HepG2 (cell line): ENCODE data around the gene NUP155. TPM values are rescaled to one million over a fixed set of nuclear protein-coding genes. Genes with fewer than 3 reads are reported as not detected.

Experiments used
- ARID4A ChIP-seq: sonication (generic); formaldehyde crosslinking; IDR thresholded peaks from 2 replicates; pipeline ENCODE4 v1.5.0; 2020; ENCODE audit warnings: mild to moderate bottlenecking, missing genetic modification reagents, borderline replicate concordance
- CTCF ChIP-seq: sonication (generic); formaldehyde crosslinking; IDR thresholded peaks from 2 replicates; pipeline ENCODE4 v1.5.0; 2020; ENCODE audit warnings: mild to moderate bottlenecking, missing genetic modification reagents, moderate library complexity
- KDM5B ChIP-seq: sonication (generic); formaldehyde crosslinking; IDR thresholded peaks from 2 replicates; pipeline ENCODE4 v1.4.0; 2020; ENCODE audit warnings: missing genetic modification reagents, mild to moderate bottlenecking, borderline replicate concordance
- MYPOP ChIP-seq: sonication (generic); formaldehyde crosslinking; IDR thresholded peaks from 2 replicates; pipeline ENCODE4 v1.8.1; 2023; ENCODE audit warnings: mild to moderate bottlenecking, moderate library complexity, missing genetic modification reagents
- NCOA5 ChIP-seq: sonication (generic); formaldehyde crosslinking; IDR thresholded peaks from 2 replicates; pipeline ENCODE4 v1.4.0; 2020; ENCODE audit warnings: missing genetic modification reagents
- POLR2AphosphoS5 ChIP-seq: IDR thresholded peaks from 2 replicates; pipeline ENCODE4 v1.6.1; 2012; ENCODE audit warnings: low read depth, low read length
- RAD21 ChIP-seq: fragments of 450-650 bp; formaldehyde crosslinking; IDR thresholded peaks from 2 replicates; pipeline ENCODE4 v1.5.0; 2020; ENCODE audit warnings: mild to moderate bottlenecking
- RBFOX2 ChIP-seq: fragments of 200-400 bp; formaldehyde crosslinking; IDR thresholded peaks from 2 replicates; pipeline ENCODE4 v1.6.1; 2017; ENCODE audit warnings: low read depth, mild to moderate bottlenecking, low read length
- ZBTB40 ChIP-seq, 2 experiments: fragments of 450-650 bp in 1 of 2; sonication (generic) in 1 of 2; formaldehyde crosslinking in 1 of 2; IDR thresholded peaks; 2 replicates each; pipeline versions ENCODE4 v1.6.1 to v1.8.0; 2016 to 2022; ENCODE audit warnings: antibody characterized with exemption in 1 of 2, mild to moderate bottlenecking in 1 of 2, missing genetic modification reagents in 1 of 2
- ZNF274 ChIP-seq: sonication (generic); formaldehyde crosslinking; IDR thresholded peaks from 2 replicates; pipeline ENCODE4 v1.5.1; 2020; ENCODE audit warnings: mild to moderate bottlenecking, missing genetic modification reagents
- ZNF547 ChIP-seq: sonication (generic); formaldehyde crosslinking; IDR thresholded peaks from 2 replicates; pipeline ENCODE4 v1.5.1; 2020; ENCODE audit warnings: mild to moderate bottlenecking, missing genetic modification reagents
- polyA plus RNA-seq, 8 experiments: library from polyadenylated mRNA; depleted of rRNA in 3 of 8; stranded (reverse) in 7 of 8; unstranded in 1 of 8; fragments of >200 nt; fragmentation: Illumina TruSeq in 4 of 8; extraction: Trizol in 4 of 8; gene quantifications; 2 replicates each; pipeline versions ENCODE4 v1.2.1 to v1.2.3, GENCODE V29; 2011 to 2016; ENCODE audit warnings: low read depth in 4 of 8, missing spikeins in 1 of 8, mixed read lengths in 1 of 8; ENCODE audit not compliant: insufficient read depth in 1 of 8
- total RNA-seq, 5 experiments: library from RNA; depleted of rRNA; stranded (reverse); fragments of >200 nt; fragmentation: Illumina TruSeq; extraction: Trizol; gene quantifications; 2 replicates each; pipeline ENCODE4 v1.2.3, GENCODE V29; 2016; ENCODE audit warnings: low read depth in 1 of 5

Gene NUP155
- total and polyA plus RNA-seq, 2 of the 13 experiments (the other 11 are each of a cell fraction or from before 2014, with no cell fraction given): 13.0 to 57.4 TPM

- peak; percentile 87 for TF ChIP-seq ARID4A
- TF ChIP-seq NCOA5: no peak
- peak; percentile 29; the same call in 1 of the 2 replicates for TF ChIP-seq MYPOP (CRISPR knock-in tag)
- TF ChIP-seq POLR2AphosphoS5: peak; percentile 51
- TF ChIP-seq CTCF (CRISPR knock-in tag): peak; percentile 38
- TF ChIP-seq ZBTB40 (IDR thresholded peaks at IDR 0.05): no peak
- peak; percentile 34; the same call in 1 of the 2 replicates for TF ChIP-seq ZBTB40 (CRISPR knock-in tag; IDR thresholded peaks at IDR 0.05)
- peak; percentile 92 for TF ChIP-seq RBFOX2
- TF ChIP-seq RAD21 (CRISPR knock-in tag): peak; percentile 49
- peak; percentile 81 for TF ChIP-seq ZNF547
- TF ChIP-seq KDM5B (CRISPR knock-in tag): peak; percentile 76; the same call in 1 of the 2 replicates
- 0 out of 2 replicates have a peak, but pooled peaks have one; percentile 66 for TF ChIP-seq ZNF274 (CRISPR knock-in tag)
These were observed 121.7 kb downstream of the NUP155 start, which contains the start of gene CPLANE1 (continued) for GRCh38 chr5:37248970-37249814.
